IMR-90 (cell line): Measurements from ENCODE around the gene RILPL2. TPM values are rescaled to one million over a fixed set of nuclear protein-coding genes. Genes with fewer than 3 reads are reported as not detected.

ENCODE experiments used
- ATAC-seq: fragments of 200-7000 bp; cut with Tn5 transposase; 2 replicates; pipeline ENCODE4 v1.9.1; 2020; ENCODE audit warnings: low read depth, mild to moderate bottlenecking, moderate library complexity
- BruUV-seq: library from RNA; stranded (reverse); fragments of 400-500 nt; replicated peaks from 2 replicates; lab custom pipeline; 2021; lab: Mats Ljungman, UMichigan
- CTCF ChIA-PET: fragments of 300-600 bp; formaldehyde crosslinking; extraction: SDS; loops from one replicate; lab custom pipeline; 2021; ENCODE audit warnings: antibody characterized with exemption; lab: Yijun Ruan, JAX
- POLR2A ChIA-PET: fragments of 300-600 bp; sonication (Branson Sonifier 250); formaldehyde crosslinking; loops from one replicate; lab custom pipeline; 2022; ENCODE audit warnings: antibody characterized with exemption; ENCODE audit not compliant: unreplicated experiment; lab: Charles Lee
- DNase-seq: peaks from one replicate; pipeline ENCODE4 v3.0.0; 2013
- H2AFZ ChIP-seq: replicated peaks from 2 replicates; pipeline ENCODE3; 2013; ENCODE audit warnings: low read length, mild to moderate bottlenecking; ENCODE audit not compliant: poor library complexity
- H2AK5ac ChIP-seq: 2 replicates; pipeline ENCODE4 v1.6.1; 2013; ENCODE audit warnings: low read depth, low read length, inconsistent platforms
- H2AK9ac ChIP-seq: replicated peaks from 2 replicates; pipeline ENCODE3; 2013; ENCODE audit warnings: mild to moderate bottlenecking, low read depth, low read length, moderate library complexity; ENCODE audit not compliant: poor library complexity
- H2BK120ac ChIP-seq: 2 replicates; pipeline ENCODE4 v1.6.1; 2013; ENCODE audit warnings: low read depth, low read length, inconsistent platforms
- H2BK15ac ChIP-seq: 3 replicates; pipeline ENCODE4 v1.6.1; 2013; ENCODE audit warnings: low read depth, low read length, inconsistent platforms
- H2BK20ac ChIP-seq: 2 replicates; pipeline ENCODE4 v1.6.1; 2013; ENCODE audit warnings: low read depth, mild to moderate bottlenecking, inconsistent platforms, low read length, moderate library complexity
- H2BK5ac ChIP-seq: 2 replicates; pipeline ENCODE4 v1.6.1; 2013; ENCODE audit warnings: mild to moderate bottlenecking, low read depth, low read length, inconsistent platforms; ENCODE audit not compliant: poor library complexity, severe bottlenecking
- H3K14ac ChIP-seq: replicated peaks from 2 replicates; pipeline ENCODE4 v1.6.1; 2013; ENCODE audit warnings: low read depth, low read length, inconsistent platforms
- H3K18ac ChIP-seq: 2 replicates; pipeline ENCODE4 v1.6.1; 2013; ENCODE audit warnings: low read depth, low read length, control low read depth
- H3K23ac ChIP-seq: 2 replicates; pipeline ENCODE4 v1.6.1; 2013; ENCODE audit warnings: low read depth, low read length, inconsistent platforms
- H3K27ac ChIP-seq: 2 replicates; pipeline ENCODE4 v1.5.1; 2013; ENCODE audit warnings: mild to moderate bottlenecking, control low read depth, low read length; ENCODE audit not compliant: insufficient read depth
- H3K27me3 ChIP-seq: 2 replicates; pipeline ENCODE4 v1.6.1; 2013; ENCODE audit warnings: low read length; ENCODE audit not compliant: control insufficient read depth, insufficient read depth
- H3K36me3 ChIP-seq: 2 replicates; pipeline ENCODE4 v1.6.1; 2013; ENCODE audit warnings: low read length, mixed read lengths; ENCODE audit not compliant: control insufficient read depth, insufficient read depth
- H3K4ac ChIP-seq: 2 replicates; pipeline ENCODE4 v1.6.1; 2013; ENCODE audit warnings: low read depth, low read length, inconsistent platforms
- H3K4me1 ChIP-seq: 2 replicates; pipeline ENCODE4 v1.6.1; 2013; ENCODE audit warnings: low read length, mixed read lengths; ENCODE audit not compliant: control insufficient read depth, insufficient read depth
- H3K4me2 ChIP-seq: 2 replicates; pipeline ENCODE4 v1.6.1; 2013; ENCODE audit warnings: low read depth, mild to moderate bottlenecking, control low read depth, low read length, moderate library complexity
- H3K4me3 ChIP-seq: 2 replicates; pipeline ENCODE4 v1.5.1; 2013; ENCODE audit warnings: low read depth, mild to moderate bottlenecking, control low read depth, low read length, moderate library complexity; ENCODE audit not compliant: insufficient read depth
- H3K56ac ChIP-seq: 2 replicates; pipeline ENCODE4 v1.6.1; 2013; ENCODE audit warnings: low read length, inconsistent platforms; ENCODE audit not compliant: insufficient read depth; ENCODE audit errors: extremely low read depth
- H3K79me1 ChIP-seq, 2 experiments: 2 replicates each; pipeline ENCODE4 v1.6.1; 2013; ENCODE audit warnings: low read length in 2 of 2, inconsistent platforms in 1 of 2, low read depth in 1 of 2
- H3K9ac ChIP-seq: 2 replicates; pipeline ENCODE4 v1.6.1; 2013; ENCODE audit warnings: low read depth, low read length, control low read depth
- H3K9me1 ChIP-seq: 2 replicates; pipeline ENCODE4 v1.6.1; 2013; ENCODE audit warnings: low read length, inconsistent platforms; ENCODE audit not compliant: insufficient read depth
- H3K9me3 ChIP-seq: 2 replicates; pipeline ENCODE4 v1.6.1; 2013; ENCODE audit warnings: low read length; ENCODE audit not compliant: control insufficient read depth, insufficient read depth
- H4K20me1 ChIP-seq: 2 replicates; pipeline ENCODE4 v1.6.1; 2013; ENCODE audit warnings: low read length, inconsistent platforms; ENCODE audit not compliant: insufficient read depth
- H4K5ac ChIP-seq: 2 replicates; pipeline ENCODE4 v1.6.1; 2013; ENCODE audit warnings: mild to moderate bottlenecking, low read depth, low read length, control low read depth
- H4K8ac ChIP-seq, 2 experiments: 2 replicates each; pipeline ENCODE4 v1.6.1; 2013; ENCODE audit warnings: low read depth in 2 of 2, low read length in 2 of 2, control low read depth in 1 of 2, inconsistent platforms in 1 of 2
- H4K91ac ChIP-seq: 2 replicates; pipeline ENCODE4 v1.6.1; 2013; ENCODE audit warnings: low read depth, low read length, inconsistent platforms; ENCODE audit not compliant: insufficient read depth
- BHLHE40 ChIP-seq: fragments of 150-350 bp; IDR thresholded peaks from 2 replicates; pipeline ENCODE4 v1.6.1; 2016; ENCODE audit warnings: mild to moderate bottlenecking, low read depth, low read length
- CEBPB ChIP-seq: IDR thresholded peaks from 2 replicates; pipeline ENCODE4 v1.6.1; 2012; ENCODE audit warnings: low read depth, low read length, improper control_type of control experiment
- CHD1 ChIP-seq: IDR thresholded peaks from 2 replicates; pipeline ENCODE4 v1.6.1; 2012; ENCODE audit warnings: low read depth, low read length, improper control_type of control experiment
- FOS ChIP-seq: fragments of 150-350 bp; IDR thresholded peaks from 2 replicates; pipeline ENCODE4 v1.6.1; 2016; ENCODE audit warnings: low read depth, low read length
- MAZ ChIP-seq: IDR thresholded peaks from 2 replicates; pipeline ENCODE4 v1.6.1; 2012; ENCODE audit warnings: low read depth, mild to moderate bottlenecking, low read length, improper control_type of control experiment, moderate library complexity, borderline replicate concordance
- MXI1 ChIP-seq: IDR thresholded peaks from 2 replicates; pipeline ENCODE4 v1.6.1; 2012; ENCODE audit warnings: low read depth, mild to moderate bottlenecking, low read length, moderate library complexity, borderline replicate concordance
- NFE2L2 ChIP-seq: fragments of 150-350 bp; IDR thresholded peaks from 2 replicates; pipeline ENCODE4 v1.6.1; 2016; ENCODE audit warnings: low read depth, mild to moderate bottlenecking, low read length
- POLR2A ChIP-seq: IDR thresholded peaks from 2 replicates; pipeline ENCODE4 v1.6.1; 2012; ENCODE audit warnings: mild to moderate bottlenecking, low read depth, low read length
- RCOR1 ChIP-seq: IDR thresholded peaks from 2 replicates; pipeline ENCODE4 v1.6.1; 2012; ENCODE audit warnings: mild to moderate bottlenecking, low read length, improper control_type of control experiment; ENCODE audit not compliant: insufficient replicate concordance
- RFX5 ChIP-seq: IDR thresholded peaks from 2 replicates; pipeline ENCODE4 v1.8.0; 2012; ENCODE audit warnings: low read depth, mild to moderate bottlenecking, low read length, moderate library complexity
- SMC3 ChIP-seq: fragments of 150-350 bp; IDR thresholded peaks from 2 replicates; pipeline ENCODE4 v1.6.1; 2016; ENCODE audit warnings: low read depth, mild to moderate bottlenecking, antibody characterized with exemption, low read length, moderate library complexity
- whole genome bisulfite sequencing, 2 experiments: methylation state at CpG; one replicate each; pipeline versions ENCODE4 v1.1.5 to v1.1.7; 2013; ENCODE audit warnings: missing lambda C conversion rate in 2 of 2; ENCODE audit not compliant: insufficient read length in 1 of 2; ENCODE audit errors: extremely low coverage in 2 of 2; 5-methylcytosine and 5-hydroxymethylcytosine counted together
- dilution Hi-C: fragments of 300-500 bp; cut with HindIII; formaldehyde crosslinking; loops from one replicate; pipeline ENCODE4 v1.14.3; 2018; ENCODE audit warnings: low sequenced_read_pairs; ENCODE audit not compliant: unreplicated experiment
- in situ Hi-C: fragments of 300-500 bp; cut with MboI; formaldehyde crosslinking; loops from 3 replicates; pipeline ENCODE4 v1.14.3; 2019; ENCODE audit warnings: low sequenced_read_pairs, inconsistent platforms, mixed read lengths
- intact Hi-C: fragments of 100-400 bp; cut with micrococcal nuclease; formaldehyde crosslinking; loops from 2 replicates; pipeline ENCODE4 v1.10.0; 2022
- polyA plus RNA-seq, 3 experiments: library from polyadenylated mRNA; depleted of rRNA; stranded (reverse); fragments of >200 nt; gene quantifications; 2 replicates each; pipeline ENCODE4 v1.2.3, GENCODE V29; 2012; ENCODE audit warnings: low replicate concordance in 1 of 3
- total RNA-seq: library from RNA; depleted of rRNA; stranded (reverse); fragments of >200 nt; gene quantifications from 2 replicates; pipeline ENCODE4 v1.2.3, GENCODE V29; 2012
- TF ChIP-seq, protein P1 (sequence below): fragments of 150-350 bp; IDR thresholded peaks from 2 replicates; pipeline ENCODE4 v1.6.1; 2016; ENCODE audit warnings: low read depth, mild to moderate bottlenecking, low read length, moderate library complexity, borderline replicate concordance
- TF ChIP-seq, protein P2 (sequence below): fragments of 150-350 bp; IDR thresholded peaks from 2 replicates; pipeline ENCODE4 v1.6.1; 2017; ENCODE audit warnings: mild to moderate bottlenecking, antibody characterized with exemption, low read length, low read depth
- TF ChIP-seq, protein P3 (sequence below): conservative IDR thresholded peaks from 2 replicates; pipeline ENCODE4 v1.5.1; 2012; ENCODE audit warnings: mild to moderate bottlenecking, low read depth, low read length, improper control_type of control experiment

RILPL2 gene
- total and polyA plus RNA-seq, 2 of the 4 experiments (the other 2 are of a cell fraction) = 1.8 to 2.2 TPM

DNA sequence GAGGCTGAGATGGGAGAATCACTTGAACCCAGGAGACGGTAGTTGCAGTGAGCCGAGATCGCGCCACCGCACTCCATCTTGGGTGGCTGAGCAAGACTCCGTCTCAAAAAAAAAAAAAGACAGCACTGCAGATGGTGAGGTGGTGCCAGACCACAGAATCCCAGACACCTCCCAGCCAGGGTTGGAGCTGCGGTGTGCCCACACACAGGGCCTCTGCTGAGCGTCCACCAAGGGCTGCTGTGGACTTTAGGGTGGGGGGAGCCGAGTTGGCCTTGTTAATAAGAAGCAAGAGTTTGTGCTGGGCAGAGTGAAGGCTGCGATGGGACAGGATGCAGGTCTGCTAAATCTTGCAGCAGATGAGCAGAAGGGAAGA, 38.3 kb downstream of the RILPL2 start:
- BruUV-seq = no TSS peak
- no peak overlapping the region for H2BK15ac ChIP-seq

More for the DNA sequence above, 38.3 kb downstream of the RILPL2 start:
- intact Hi-C loops = no loop called here
- in situ Hi-C loops = no loop called here
- H3K36me3 ChIP-seq = peaks cover 53% of the 10 kb centered on the region
- no peak overlapping the region for H4K8ac ChIP-seq
- H3K56ac ChIP-seq = no peak overlapping the region
- peak overlapping the region; percentile 60; the same call in 1 of the 2 replicates for H3K27ac ChIP-seq
- no peak overlapping the region for H3K18ac ChIP-seq
- peak overlapping the region; percentile 52; the same call in 1 of the 2 replicates for H2AK5ac ChIP-seq
- H4K5ac ChIP-seq = no peak overlapping the region; the same call in 1 of the 2 replicates
- peaks cover 48% of the 10 kb centered on the region for H4K20me1 ChIP-seq
- H3K4ac ChIP-seq = 0 out of 2 replicates have a peak overlapping the region, but pooled peaks have one; percentile 26
- H3K9ac ChIP-seq = no peak overlapping the region
- H3K4me1 ChIP-seq = peaks cover 4% of the 10 kb centered on the region; the same call in 1 of the 2 replicates
- CTCF ChIA-PET = no interaction called here
- 0 out of 2 replicates have a peak overlapping the region, but pooled peaks have one; percentile 1 for H2BK120ac ChIP-seq
- DNase-seq = no peak
- ATAC-seq = no peak
- peak overlapping the region; percentile 8 for H2AFZ ChIP-seq
- POLR2A ChIA-PET = no interaction called here
- WGBS, 2 experiments = 100% methylated on average over 1 of the region's 10 CpGs; no CpG with 5 or more reads in 1 of the 2 experiments
- no peak overlapping the region for H3K4me2 ChIP-seq
- no peak overlapping the region for H2BK20ac ChIP-seq
- no peak overlapping the region for H3K4me3 ChIP-seq
- H3K27me3 ChIP-seq = no peaks in the 10 kb centered on the region
- peaks cover 25 to 70% of the 10 kb centered on the region in 2 experiments for H3K79me1 ChIP-seq
- TF ChIP-seq, protein P1, sequence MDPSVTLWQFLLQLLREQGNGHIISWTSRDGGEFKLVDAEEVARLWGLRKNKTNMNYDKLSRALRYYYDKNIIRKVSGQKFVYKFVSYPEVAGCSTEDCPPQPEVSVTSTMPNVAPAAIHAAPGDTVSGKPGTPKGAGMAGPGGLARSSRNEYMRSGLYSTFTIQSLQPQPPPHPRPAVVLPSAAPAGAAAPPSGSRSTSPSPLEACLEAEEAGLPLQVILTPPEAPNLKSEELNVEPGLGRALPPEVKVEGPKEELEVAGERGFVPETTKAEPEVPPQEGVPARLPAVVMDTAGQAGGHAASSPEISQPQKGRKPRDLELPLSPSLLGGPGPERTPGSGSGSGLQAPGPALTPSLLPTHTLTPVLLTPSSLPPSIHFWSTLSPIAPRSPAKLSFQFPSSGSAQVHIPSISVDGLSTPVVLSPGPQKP = no peak
- no peak for TF ChIP-seq RFX5
- no peak for TF ChIP-seq MAZ
- TF ChIP-seq NFE2L2 = no peak
- TF ChIP-seq, protein P2, sequence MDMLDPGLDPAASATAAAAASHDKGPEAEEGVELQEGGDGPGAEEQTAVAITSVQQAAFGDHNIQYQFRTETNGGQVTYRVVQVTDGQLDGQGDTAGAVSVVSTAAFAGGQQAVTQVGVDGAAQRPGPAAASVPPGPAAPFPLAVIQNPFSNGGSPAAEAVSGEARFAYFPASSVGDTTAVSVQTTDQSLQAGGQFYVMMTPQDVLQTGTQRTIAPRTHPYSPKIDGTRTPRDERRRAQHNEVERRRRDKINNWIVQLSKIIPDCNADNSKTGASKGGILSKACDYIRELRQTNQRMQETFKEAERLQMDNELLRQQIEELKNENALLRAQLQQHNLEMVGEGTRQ = no peak
- TF ChIP-seq, protein P3, sequence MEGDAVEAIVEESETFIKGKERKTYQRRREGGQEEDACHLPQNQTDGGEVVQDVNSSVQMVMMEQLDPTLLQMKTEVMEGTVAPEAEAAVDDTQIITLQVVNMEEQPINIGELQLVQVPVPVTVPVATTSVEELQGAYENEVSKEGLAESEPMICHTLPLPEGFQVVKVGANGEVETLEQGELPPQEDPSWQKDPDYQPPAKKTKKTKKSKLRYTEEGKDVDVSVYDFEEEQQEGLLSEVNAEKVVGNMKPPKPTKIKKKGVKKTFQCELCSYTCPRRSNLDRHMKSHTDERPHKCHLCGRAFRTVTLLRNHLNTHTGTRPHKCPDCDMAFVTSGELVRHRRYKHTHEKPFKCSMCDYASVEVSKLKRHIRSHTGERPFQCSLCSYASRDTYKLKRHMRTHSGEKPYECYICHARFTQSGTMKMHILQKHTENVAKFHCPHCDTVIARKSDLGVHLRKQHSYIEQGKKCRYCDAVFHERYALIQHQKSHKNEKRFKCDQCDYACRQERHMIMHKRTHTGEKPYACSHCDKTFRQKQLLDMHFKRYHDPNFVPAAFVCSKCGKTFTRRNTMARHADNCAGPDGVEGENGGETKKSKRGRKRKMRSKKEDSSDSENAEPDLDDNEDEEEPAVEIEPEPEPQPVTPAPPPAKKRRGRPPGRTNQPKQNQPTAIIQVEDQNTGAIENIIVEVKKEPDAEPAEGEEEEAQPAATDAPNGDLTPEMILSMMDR = no peak
- TF ChIP-seq RCOR1 = no peak
- TF ChIP-seq POLR2A = no peak
- no peak for TF ChIP-seq CHD1
- TF ChIP-seq SMC3 = no peak
- TF ChIP-seq BHLHE40 = no peak
- no peak for TF ChIP-seq MXI1
- TF ChIP-seq FOS = no peak
- no peak for TF ChIP-seq CEBPB
- no peak overlapping the region for H3K14ac ChIP-seq
- H2BK5ac ChIP-seq = no peak overlapping the region
- no peak overlapping the region for H4K91ac ChIP-seq
- dilution Hi-C loops = no loop called here
- H3K9me1 ChIP-seq = peaks cover 6% of the 10 kb centered on the region; the same call in 1 of the 2 replicates
- no peak overlapping the region for H3K23ac ChIP-seq
- peak overlapping the region; percentile 65 for H2AK9ac ChIP-seq
- H3K9me3 ChIP-seq = no peaks in the 10 kb centered on the region
